Keratinocyte (primary cell): ENCODE results near the gene TBXAS1.

Experiments used
- EZH2 ChIP-seq: IDR thresholded peaks from one replicate; pipeline ENCODE4 v1.6.1; 2012; ENCODE audit warnings: inconsistent platforms, mild to moderate bottlenecking, low read length, moderate library complexity
- TF ChIP-seq, protein P1 (sequence below), 3 experiments: IDR thresholded peaks in 1 of 3; conservative IDR thresholded peaks in 1 of 3; optimal IDR thresholded peaks in 1 of 3; 2 replicates in 2 of 3; 3 replicates in 1 of 3; pipeline versions ENCODE3 to v1.5.1; 2011; ENCODE audit warnings: low read length in 3 of 3, mild to moderate bottlenecking in 3 of 3, moderate library complexity in 2 of 3, control low read depth in 1 of 3, inconsistent platforms in 1 of 3; ENCODE audit not compliant: insufficient read depth in 2 of 3; ENCODE audit errors: extremely low read depth in 1 of 3

GRCh38 chr7:139798892-139799291 lies 30.2 kb upstream of the TBXAS1 start:
- TF ChIP-seq, protein P1, sequence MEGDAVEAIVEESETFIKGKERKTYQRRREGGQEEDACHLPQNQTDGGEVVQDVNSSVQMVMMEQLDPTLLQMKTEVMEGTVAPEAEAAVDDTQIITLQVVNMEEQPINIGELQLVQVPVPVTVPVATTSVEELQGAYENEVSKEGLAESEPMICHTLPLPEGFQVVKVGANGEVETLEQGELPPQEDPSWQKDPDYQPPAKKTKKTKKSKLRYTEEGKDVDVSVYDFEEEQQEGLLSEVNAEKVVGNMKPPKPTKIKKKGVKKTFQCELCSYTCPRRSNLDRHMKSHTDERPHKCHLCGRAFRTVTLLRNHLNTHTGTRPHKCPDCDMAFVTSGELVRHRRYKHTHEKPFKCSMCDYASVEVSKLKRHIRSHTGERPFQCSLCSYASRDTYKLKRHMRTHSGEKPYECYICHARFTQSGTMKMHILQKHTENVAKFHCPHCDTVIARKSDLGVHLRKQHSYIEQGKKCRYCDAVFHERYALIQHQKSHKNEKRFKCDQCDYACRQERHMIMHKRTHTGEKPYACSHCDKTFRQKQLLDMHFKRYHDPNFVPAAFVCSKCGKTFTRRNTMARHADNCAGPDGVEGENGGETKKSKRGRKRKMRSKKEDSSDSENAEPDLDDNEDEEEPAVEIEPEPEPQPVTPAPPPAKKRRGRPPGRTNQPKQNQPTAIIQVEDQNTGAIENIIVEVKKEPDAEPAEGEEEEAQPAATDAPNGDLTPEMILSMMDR (optimal IDR thresholded peaks at IDR 0.05 in 1 of 3, IDR thresholded peaks at IDR 0.05 in 1 of 3, conservative IDR thresholded peaks at IDR 0.05 in 1 of 3; ENCODE audit: extremely low read depth in 1 of 3, insufficient read depth in 2 of 3, low read length in 3 of 3) = no peak
- TF ChIP-seq EZH2 = no peak
